ENCODE measurements around the gene SHOC1.
"Not testable (repeated sequence)": the region's sequence is repeated elsewhere in the genome, so short reads cannot be mapped to it uniquely, and the experiment has no call there.

SHOC1 gene

GRCh38 chr9:111794835-111795556 is at the start of gene SHOC1:
Gene SHOC1, minus strand, starts transcription at chr9:111794937. Its CDS starts 3,519 bp downstream, at chr9:111791418.
- DNase-seq (ENCODE audit: low spot score), result no peak

DNA sequence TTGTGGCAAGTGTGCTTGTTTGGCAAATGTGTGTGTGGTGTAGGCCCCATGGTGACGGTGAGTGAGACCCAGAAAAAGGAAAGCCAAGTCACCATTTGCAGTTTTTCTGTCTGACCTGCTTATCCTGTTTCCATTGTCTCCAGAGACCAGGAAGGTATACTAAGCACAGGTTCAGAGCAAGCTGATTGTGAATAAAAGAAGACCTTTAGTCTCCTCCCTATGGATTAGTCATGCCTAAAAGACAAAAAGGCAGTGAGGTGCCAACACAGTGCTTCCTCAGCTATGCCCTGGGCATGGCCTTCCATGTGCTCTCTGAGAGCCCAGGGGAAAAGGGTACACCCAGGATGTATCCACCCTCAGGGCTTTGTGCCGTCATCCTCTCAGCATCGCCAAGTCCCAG is 49.2 kb upstream of the SHOC1 start:
- no peak for DNase-seq (ENCODE audit: low spot score)

DNA sequence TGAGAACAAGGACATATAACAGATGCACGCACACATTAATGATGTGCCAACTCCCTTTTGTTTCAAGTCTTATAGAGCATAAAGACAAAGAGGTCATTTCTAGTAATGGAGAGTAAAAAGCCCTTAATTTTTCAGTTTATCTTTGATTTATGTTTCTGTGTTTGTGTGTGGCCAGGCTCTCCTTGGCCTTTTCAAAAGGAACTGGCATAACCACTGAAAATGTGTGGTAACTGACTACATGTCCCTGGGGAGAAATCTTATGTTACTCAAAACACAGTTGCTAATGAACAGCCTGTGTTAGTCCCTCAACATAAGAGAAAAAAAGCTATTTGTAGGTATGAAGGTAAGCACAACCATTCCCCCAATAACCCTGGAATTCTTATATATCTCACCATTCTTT is 47.6 kb upstream of the SHOC1 start:
- DNase-seq (ENCODE audit: low spot score), result no peak

- DNase-seq (ENCODE audit: low spot score), result no peak
Measured at GRCh38 chr9:111840442-111840841, 45.7 kb upstream of the SHOC1 start.

DNA sequence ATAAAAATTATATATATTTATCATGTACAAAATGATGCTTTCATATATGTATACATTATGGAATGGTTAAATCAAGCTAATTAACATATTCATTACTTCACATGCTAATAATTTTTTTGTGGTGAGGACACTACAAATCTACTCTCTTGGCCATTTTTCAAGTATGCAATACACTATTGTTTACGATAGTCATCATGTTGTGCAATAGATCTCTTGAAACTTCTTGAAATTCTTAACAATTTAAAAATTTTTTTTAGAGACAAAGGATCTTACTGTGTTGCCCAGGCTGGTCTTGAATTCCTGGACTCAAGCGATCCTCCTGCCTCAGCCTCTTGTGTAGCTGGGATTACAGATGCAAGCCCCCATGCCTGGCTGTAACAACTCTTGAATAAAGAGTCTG is 45.2 kb upstream of the SHOC1 start:
- no peak for DNase-seq (ENCODE audit: low spot score)

GRCh38 chr9:111839387-111839786 is 44.6 kb upstream of the SHOC1 start:
- DNase-seq (ENCODE audit: low spot score), result no peak

GRCh38 chr9:111838439-111838838 is 43.7 kb upstream of the SHOC1 start:
- no peak for DNase-seq (ENCODE audit: low spot score)

DNA sequence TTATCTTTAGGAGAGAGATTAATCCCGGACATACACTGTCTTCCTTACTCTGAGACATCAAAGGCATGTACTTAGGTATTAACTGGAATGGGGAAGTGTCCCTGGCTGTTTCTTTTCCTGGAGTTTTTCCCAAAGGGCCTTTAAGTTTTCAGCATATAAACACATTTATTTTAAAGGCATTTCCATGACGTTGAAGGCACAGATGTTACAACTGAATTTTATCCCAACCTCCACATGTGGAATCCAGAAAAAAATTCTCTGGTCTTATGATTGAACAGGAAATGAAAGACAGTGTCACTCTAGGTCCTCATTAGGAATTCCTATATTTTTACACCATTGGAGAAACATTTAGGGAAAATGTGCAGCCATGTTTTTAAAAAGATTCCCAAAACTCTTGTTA is 41.6 kb upstream of the SHOC1 start:
- no peak for DNase-seq (ENCODE audit: low spot score)

DNA sequence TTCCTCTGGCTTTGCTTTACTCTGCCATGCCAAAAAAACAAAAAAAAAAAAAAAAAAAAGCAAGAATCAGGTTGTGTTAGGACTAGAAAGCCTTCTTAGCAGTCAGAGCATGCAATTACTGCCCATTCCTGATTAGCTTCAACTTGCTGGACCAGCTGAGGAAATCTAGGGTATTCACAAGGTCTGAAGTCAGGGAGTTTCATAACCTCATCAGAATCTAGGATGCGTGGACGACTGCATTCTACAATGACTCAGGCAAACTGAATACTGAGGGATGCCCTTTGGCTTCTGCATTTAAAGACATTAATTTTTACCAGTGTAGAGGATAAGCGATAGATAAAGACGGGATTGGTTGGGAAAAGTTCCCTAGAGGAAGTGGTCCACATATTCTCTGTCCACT is 39.2 kb upstream of the SHOC1 start:
- DNase-seq (ENCODE audit: low spot score), result no peak

- no peak for DNase-seq (ENCODE audit: low spot score)
Measured at GRCh38 chr9:111832449-111832848, 37.7 kb upstream of the SHOC1 start.

- no peak for DNase-seq (ENCODE audit: low spot score)
Measured at GRCh38 chr9:111831371-111832108, 36.8 kb upstream of the SHOC1 start.

- DNase-seq (ENCODE audit: low spot score), result no peak
Measured at GRCh38 chr9:111828193-111828592, 33.5 kb upstream of the SHOC1 start.

GRCh38 chr9:111825468-111826145 is 30.9 kb upstream of the SHOC1 start:
- DNase-seq (ENCODE audit: low spot score), result no peak

GRCh38 chr9:111821006-111821528 is 26.3 kb upstream of the SHOC1 start:
- no peak for DNase-seq (ENCODE audit: low spot score)

DNA sequence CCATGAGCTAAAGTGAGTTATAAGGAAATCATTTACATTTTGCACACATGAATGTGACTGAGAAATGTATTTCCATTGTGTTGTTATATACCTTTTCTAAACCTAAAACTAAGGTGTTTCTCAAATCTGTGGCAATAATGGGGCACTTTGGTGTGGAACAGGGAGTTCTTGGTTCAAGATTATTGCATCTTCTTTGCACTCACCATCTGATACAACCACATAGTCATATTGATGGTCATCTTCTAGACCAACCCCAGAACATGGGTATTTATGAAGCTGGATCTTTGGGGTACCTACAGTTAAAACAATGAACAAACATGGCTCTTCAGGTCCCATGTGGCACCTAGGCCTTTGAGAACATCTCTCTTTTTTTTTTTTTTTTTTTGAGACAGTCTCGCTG is 24.6 kb upstream of the SHOC1 start:
- DNase-seq (ENCODE audit: low spot score), result no peak

GRCh38 chr9:111815285-111816070 is 20.7 kb upstream of the SHOC1 start:
- no peak for DNase-seq (ENCODE audit: low spot score)

- DNase-seq (ENCODE audit: low spot score), result no peak
Measured at GRCh38 chr9:111812337-111812736, 17.6 kb upstream of the SHOC1 start.

- no peak for DNase-seq (ENCODE audit: low spot score)
Measured at GRCh38 chr9:111810908-111811307, 16.2 kb upstream of the SHOC1 start.

GRCh38 chr9:111810415-111810814 is 15.7 kb upstream of the SHOC1 start:
- not testable (repeated sequence) for DNase-seq (ENCODE audit: low spot score)

GRCh38 chr9:111807197-111807596 is 12.5 kb upstream of the SHOC1 start:
- no peak for DNase-seq (ENCODE audit: low spot score)

DNA sequence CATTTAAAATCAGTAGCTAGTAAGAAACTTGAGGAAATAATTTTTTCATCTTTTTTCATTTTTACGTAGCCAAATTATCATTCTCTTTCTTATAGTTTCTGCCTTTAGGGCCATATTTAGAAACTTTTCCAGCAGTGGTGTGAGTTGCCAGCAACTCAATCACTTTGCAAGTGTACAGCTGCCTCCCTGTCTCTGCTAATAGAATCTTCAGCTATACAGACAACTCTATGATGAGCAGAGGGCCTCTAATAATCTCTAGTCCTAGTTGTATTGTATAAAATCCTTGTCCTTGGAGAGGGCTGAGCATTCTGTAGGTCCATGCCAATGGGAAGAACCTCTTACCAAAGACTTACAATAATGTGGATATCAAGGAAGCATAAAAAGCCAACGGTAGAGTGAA is 11.5 kb upstream of the SHOC1 start:
- no peak for DNase-seq (ENCODE audit: low spot score)

- DNase-seq (ENCODE audit: low spot score), result no peak
Measured at GRCh38 chr9:111805830-111806241, 11.1 kb upstream of the SHOC1 start.
